Keratinocyte (primary cell): ENCODE measurements around the gene FADS3.

Experiments used
- EZH2 ChIP-seq: IDR thresholded peaks from one replicate; pipeline ENCODE4 v1.6.1; 2012; ENCODE audit warnings: inconsistent platforms, mild to moderate bottlenecking, low read length, moderate library complexity
- TF ChIP-seq, protein P1 (sequence below), 3 experiments: IDR thresholded peaks in 1 of 3; conservative IDR thresholded peaks in 1 of 3; optimal IDR thresholded peaks in 1 of 3; 2 replicates in 2 of 3; 3 replicates in 1 of 3; pipeline versions ENCODE3 to v1.5.1; 2011; ENCODE audit warnings: low read length in 3 of 3, mild to moderate bottlenecking in 3 of 3, moderate library complexity in 2 of 3, control low read depth in 1 of 3, inconsistent platforms in 1 of 3; ENCODE audit not compliant: insufficient read depth in 2 of 3; ENCODE audit errors: extremely low read depth in 1 of 3

DNA sequence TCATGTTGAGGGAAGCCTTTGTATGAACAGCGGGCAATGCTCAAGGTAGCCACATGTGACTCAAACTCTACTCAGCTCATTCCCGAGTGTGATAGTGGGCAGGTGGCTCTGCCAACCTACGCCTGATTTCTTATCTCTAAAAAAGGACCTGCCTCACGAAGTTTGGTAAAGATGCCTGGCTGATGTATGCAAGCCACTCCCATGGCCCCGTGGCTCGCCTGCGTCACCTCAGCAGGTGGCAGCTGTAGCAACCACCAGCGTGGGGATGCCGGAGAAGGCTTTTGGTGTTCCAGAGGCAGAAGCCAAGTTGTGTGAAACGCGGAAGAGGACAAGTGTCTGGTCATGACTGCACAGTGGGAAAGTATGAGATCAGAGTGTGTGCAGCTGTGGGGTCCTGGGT is 57.9 kb downstream of the FADS3 start:
- TF ChIP-seq, protein P1, sequence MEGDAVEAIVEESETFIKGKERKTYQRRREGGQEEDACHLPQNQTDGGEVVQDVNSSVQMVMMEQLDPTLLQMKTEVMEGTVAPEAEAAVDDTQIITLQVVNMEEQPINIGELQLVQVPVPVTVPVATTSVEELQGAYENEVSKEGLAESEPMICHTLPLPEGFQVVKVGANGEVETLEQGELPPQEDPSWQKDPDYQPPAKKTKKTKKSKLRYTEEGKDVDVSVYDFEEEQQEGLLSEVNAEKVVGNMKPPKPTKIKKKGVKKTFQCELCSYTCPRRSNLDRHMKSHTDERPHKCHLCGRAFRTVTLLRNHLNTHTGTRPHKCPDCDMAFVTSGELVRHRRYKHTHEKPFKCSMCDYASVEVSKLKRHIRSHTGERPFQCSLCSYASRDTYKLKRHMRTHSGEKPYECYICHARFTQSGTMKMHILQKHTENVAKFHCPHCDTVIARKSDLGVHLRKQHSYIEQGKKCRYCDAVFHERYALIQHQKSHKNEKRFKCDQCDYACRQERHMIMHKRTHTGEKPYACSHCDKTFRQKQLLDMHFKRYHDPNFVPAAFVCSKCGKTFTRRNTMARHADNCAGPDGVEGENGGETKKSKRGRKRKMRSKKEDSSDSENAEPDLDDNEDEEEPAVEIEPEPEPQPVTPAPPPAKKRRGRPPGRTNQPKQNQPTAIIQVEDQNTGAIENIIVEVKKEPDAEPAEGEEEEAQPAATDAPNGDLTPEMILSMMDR (optimal IDR thresholded peaks at IDR 0.05 in 1 of 3, IDR thresholded peaks at IDR 0.05 in 1 of 3, conservative IDR thresholded peaks at IDR 0.05 in 1 of 3; ENCODE audit: extremely low read depth in 1 of 3, insufficient read depth in 2 of 3, low read length in 3 of 3): no peak
- no peak for TF ChIP-seq EZH2
